Thyroid gland (tissue), 4 donors: ENCODE results near the gene SLITRK1. TPM values are rescaled to one million over a fixed set of nuclear protein-coding genes. Genes with fewer than 3 reads are reported as not detected.

Experiments
- DNase-seq, 2 donors: peaks; one replicate each; pipeline ENCODE4 v3.0.0-alpha.2; 2019
- H3K27ac ChIP-seq, 3 donors: fragments of 200-600 bp; sonication (generic); 1 replicate in 2 of 3; 2 replicates in 1 of 3; pipeline ENCODE4 v1.5.1; 2016 to 2019; ENCODE audit warnings: mild to moderate bottlenecking in 1 of 3, moderate library complexity in 1 of 3
- H3K27me3 ChIP-seq: fragments of 200-600 bp; sonication (generic); one replicate; pipeline ENCODE4 v1.5.1; 2019
- H3K36me3 ChIP-seq, 2 donors: fragments of 200-600 bp; sonication (generic); one replicate each; pipeline ENCODE4 v1.5.1; 2016 to 2019
- H3K4me1 ChIP-seq, 2 donors: fragments of 200-600 bp; sonication (generic); one replicate each; pipeline ENCODE4 v1.5.1; 2017 to 2019
- H3K4me3 ChIP-seq, 3 donors: fragments of 200-600 bp; sonication (generic); replicated peaks in 1 of 3; 1 replicate in 2 of 3; 2 replicates in 1 of 3; pipeline ENCODE4 v1.5.1; 2016; ENCODE audit warnings: mild to moderate bottlenecking in 1 of 3
- H3K9me3 ChIP-seq: fragments of 200-600 bp; sonication (generic); one replicate; pipeline ENCODE4 v1.5.1; 2017
- CTCF ChIP-seq, 6 experiments: fragments of 200-600 bp in 3 of 6; fragments of 450-650 bp in 3 of 6; sonication (generic) in 3 of 6; IDR thresholded peaks; one replicate each; pipeline ENCODE4 v1.5.1; 2016 to 2019; ENCODE audit warnings: antibody characterized with exemption in 6 of 6, mild to moderate bottlenecking in 2 of 6, inconsistent platforms in 1 of 6, moderate library complexity in 1 of 6
- POLR2A ChIP-seq, 2 donors: fragments of 450-650 bp; IDR thresholded peaks; one replicate each; pipeline ENCODE4 v1.6.1; 2017; ENCODE audit warnings: antibody characterized with exemption in 2 of 2, mild to moderate bottlenecking in 2 of 2, moderate library complexity in 1 of 2
- WGBS, 2 donors: methylation state at CpG; one replicate each; pipeline ENCODE4 v1.1.5; 2017; 5-methylcytosine and 5-hydroxymethylcytosine counted together
- intact Hi-C: fragments of 100-400 bp; cut with DNase I; formaldehyde crosslinking; loops from one replicate; pipeline ENCODE4 v1.15.1; 2023
- total RNA-seq, 4 donors: library from RNA; depleted of rRNA; stranded (reverse); fragments of >200 nt; gene quantifications; one replicate each; pipeline ENCODE4 v1.2.3, GENCODE V29; 2016

Gene SLITRK1
- total RNA-seq, 4 donors from 2014 or later = not detected

GRCh38 chr13:83879431-83880171 is 2.7 kb downstream of the SLITRK1 start:
- no peaks in the 10 kb centered on the region for H3K27me3 ChIP-seq
- TF ChIP-seq CTCF (IDR thresholded peaks at IDR 0.05) (no peak), POLR2A (IDR thresholded peaks at IDR 0.05) (no peak)
- WGBS, 2 donors = 1 to 5% methylated on average over 31 to 32 of the region's 33 CpGs
- no peak overlapping the region for H3K4me3 ChIP-seq
- H3K9me3 ChIP-seq = no peaks in the 10 kb centered on the region
- intact Hi-C loops = no loop called here
- H3K36me3 ChIP-seq = no peaks in the 10 kb centered on the region
- no peak for DNase-seq
- no peaks in the 10 kb centered on the region for H3K4me1 ChIP-seq
- H3K27ac ChIP-seq = no peak overlapping the region

DNA sequence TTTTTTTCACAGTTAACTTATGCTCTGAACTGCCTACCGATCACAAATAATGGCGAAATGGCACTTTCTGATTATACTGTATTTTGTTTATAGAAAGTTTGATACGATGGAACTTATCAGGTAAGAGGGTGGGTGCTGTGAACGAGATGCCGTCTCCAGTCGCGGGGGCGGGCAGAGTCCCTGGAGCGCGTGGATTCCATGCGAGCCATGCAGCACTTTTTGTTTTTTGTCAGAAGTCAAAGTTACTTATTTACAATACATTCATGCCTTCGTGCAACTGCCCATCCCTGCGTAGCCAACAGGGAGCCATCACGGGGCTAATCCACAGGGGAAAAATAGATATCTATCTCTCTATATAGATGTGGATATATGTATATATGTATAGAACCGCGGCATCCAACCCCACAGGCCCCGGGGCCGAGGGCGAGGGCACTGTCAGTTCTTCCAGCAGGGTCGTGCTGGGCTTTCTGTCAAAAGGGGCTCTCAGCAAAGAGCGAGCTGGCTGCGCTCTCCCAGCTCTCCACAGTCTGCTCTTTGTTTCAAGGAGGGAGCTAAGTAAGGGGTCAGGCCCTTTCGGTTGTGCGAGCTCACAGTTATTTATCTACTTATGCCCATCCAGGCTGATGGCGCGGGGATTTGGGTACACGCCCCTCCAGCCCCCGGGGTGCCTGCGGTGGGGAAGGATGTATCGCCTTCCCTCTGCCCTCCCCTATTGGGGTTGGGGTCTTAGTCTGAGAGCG is 3.4 kb downstream of the SLITRK1 start:
- Histone ChIP-seq H3K4me3 (no peak overlapping the region), H3K36me3 (no peaks in the 10 kb centered on the region), H3K4me1 (no peaks in the 10 kb centered on the region), H3K9me3 (no peaks in the 10 kb centered on the region), H3K27me3 (no peaks in the 10 kb centered on the region), H3K27ac (no peak overlapping the region)
- intact Hi-C loops = no loop called here
- TF ChIP-seq CTCF (IDR thresholded peaks at IDR 0.05) (no peak), POLR2A (IDR thresholded peaks at IDR 0.05) (no peak)
- 4 to 14% methylated on average over 23 to 28 of the region's 31 CpGs for WGBS, 2 donors
- no peak for DNase-seq

DNA sequence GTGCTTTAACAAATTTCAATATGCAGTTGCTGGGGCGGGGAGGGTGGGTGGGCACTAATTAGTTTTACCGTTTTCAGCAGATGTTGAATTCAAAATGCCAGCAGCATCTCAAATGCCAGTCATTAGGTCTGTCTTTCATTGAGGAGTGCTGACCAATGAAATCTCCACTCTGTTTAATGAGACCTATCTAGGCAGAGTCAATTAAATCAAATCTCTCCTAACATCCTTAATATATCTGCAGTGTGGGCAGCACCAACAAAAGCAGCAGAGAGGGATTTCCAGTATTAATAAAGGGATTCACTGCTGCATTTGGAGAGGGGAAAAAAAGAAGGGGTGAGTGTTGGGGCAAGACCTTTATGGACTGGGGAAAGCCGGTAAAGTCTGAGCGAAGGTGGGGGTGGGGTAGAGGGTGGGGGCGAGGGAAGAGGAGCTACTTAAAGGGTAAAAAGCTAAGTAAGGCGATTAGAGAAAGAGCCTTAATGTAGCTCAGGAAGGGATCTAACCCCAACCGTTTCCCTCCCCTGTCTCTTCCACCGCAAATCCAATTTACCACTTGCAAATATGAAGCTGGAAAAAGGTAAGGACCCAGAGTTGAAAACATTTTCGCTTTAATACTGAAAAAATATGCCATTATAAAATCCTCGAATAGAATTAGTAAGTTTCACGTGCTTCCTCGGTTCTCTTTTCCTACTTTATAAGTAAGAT is 4.5 kb downstream of the SLITRK1 start:
- intact Hi-C loops = no loop called here
- DNase-seq = no peak
- TF ChIP-seq CTCF (IDR thresholded peaks at IDR 0.05) (no peak), POLR2A (IDR thresholded peaks at IDR 0.05) (no peak)
- Histone ChIP-seq H3K4me1 (no peaks in the 10 kb centered on the region), H3K9me3 (no peaks in the 10 kb centered on the region), H3K27ac (no peak overlapping the region), H3K4me3 (no peak overlapping the region), H3K36me3 (no peaks in the 10 kb centered on the region), H3K27me3 (no peaks in the 10 kb centered on the region)
- 21 to 23% methylated on average over 12 of the region's 12 CpGs for WGBS, 2 donors

GRCh38 chr13:83876546-83876945 is 5.7 kb downstream of the SLITRK1 start:
- no peaks in the 10 kb centered on the region for H3K36me3 ChIP-seq
- no peak overlapping the region for H3K4me3 ChIP-seq
- TF ChIP-seq CTCF (IDR thresholded peaks at IDR 0.05) = no peak
- no peak for TF ChIP-seq POLR2A (IDR thresholded peaks at IDR 0.05)
- WGBS, 2 donors = 90 to 91% methylated on average over 3 of the region's 3 CpGs
- no peaks in the 10 kb centered on the region for H3K9me3 ChIP-seq
- H3K27ac ChIP-seq = no peak overlapping the region
- DNase-seq = no peak
- H3K4me1 ChIP-seq = no peaks in the 10 kb centered on the region
- intact Hi-C loops = no loop called here
- H3K27me3 ChIP-seq = no peaks in the 10 kb centered on the region

GRCh38 chr13:83867708-83868107 is 14.6 kb downstream of the SLITRK1 start:
- Histone ChIP-seq H3K4me1 (no peaks in the 10 kb centered on the region), H3K4me3 (no peak overlapping the region), H3K36me3 (no peaks in the 10 kb centered on the region), H3K9me3 (no peaks in the 10 kb centered on the region), H3K27ac (no peak overlapping the region), H3K27me3 (no peaks in the 10 kb centered on the region)
- no peak for TF ChIP-seq CTCF (IDR thresholded peaks at IDR 0.05)
- TF ChIP-seq POLR2A (IDR thresholded peaks at IDR 0.05) = no peak
- no peak for DNase-seq
- intact Hi-C loops = no loop called here
